Activated CD4-positive, alpha-beta memory T cell treated with anti-CD3 and anti-CD28 coated beads for 36 hours (primary cell): Measurements from ENCODE around the gene HOMER3. TPM values are rescaled to one million over a fixed set of nuclear protein-coding genes. Genes with fewer than 3 reads are reported as not detected.

ENCODE experiments used
- CTCF ChIA-PET: fragments of 350-600 bp; sonication (Branson Sonifier 250); formaldehyde crosslinking; loops from one replicate; lab custom pipeline; 2021; ENCODE audit warnings: antibody characterized with exemption, inconsistent platforms; lab: Charles Lee
- POLR2A ChIA-PET: fragments of 350-600 bp; sonication (Branson Sonifier 250); formaldehyde crosslinking; loops from one replicate; lab custom pipeline; 2021; ENCODE audit warnings: antibody characterized with exemption; lab: Charles Lee
- DNase-seq: peaks from one replicate; pipeline ENCODE4 v3.0.0-alpha.2; 2020
- H3K27ac Mint-ChIP-seq: one replicate; pipeline ENCODE4 v1.8.0; 2021; ENCODE audit warnings: mixed read lengths
- H3K27me3 Mint-ChIP-seq: one replicate; pipeline ENCODE4 v1.8.0; 2021; ENCODE audit warnings: mixed read lengths
- H3K36me3 Mint-ChIP-seq: one replicate; pipeline ENCODE4 v1.8.0; 2021; ENCODE audit warnings: mixed read lengths
- H3K4me1 Mint-ChIP-seq: one replicate; pipeline ENCODE4 v1.8.0; 2021; ENCODE audit warnings: low read depth, mixed read lengths
- H3K4me3 Mint-ChIP-seq: one replicate; pipeline ENCODE4 v1.8.0; 2021; ENCODE audit warnings: mild to moderate bottlenecking, mixed read lengths
- H3K9me3 Mint-ChIP-seq: one replicate; pipeline ENCODE4 v1.8.0; 2021; ENCODE audit warnings: mixed read lengths
- intact Hi-C: fragments of 100-400 bp; cut with micrococcal nuclease; formaldehyde crosslinking; loops from one replicate; pipeline ENCODE4 v1.15.1; 2023
- total RNA-seq, 2 experiments: library from RNA; stranded (reverse); gene quantifications; one replicate each; pipeline ENCODE4 v1.2.3, GENCODE V29; 2021

Gene HOMER3
- total RNA-seq, 2 experiments from 2014 or later, result 0.77 to 1.2 TPM

- ChIA-PET CTCF (interaction anchor here (1.0 to 1.6 kb wide), 2 partner anchors 23 to 49 kb away, joined by 3 read pairs; partner anchors contain the start of genes COPE and DDX49), POLR2A (no interaction called here)
- Mint-ChIP-seq H3K27me3 (peaks cover 23% of the 10 kb centered on the region), H3K4me3 (no peak within 1 kb of the TSS), H3K4me1 (peaks cover 5% of the 10 kb centered on the region), H3K36me3 (peaks cover 7% of the 10 kb centered on the region), H3K27ac (no peak within 1 kb of the TSS), H3K9me3 (no peaks in the 10 kb centered on the region)
- intact Hi-C loops, result no loop called here
- no peak for DNase-seq
Observed at GRCh38 chr19:18895824-18896341, 45.1 kb downstream of the HOMER3 start, which contains the start of gene CERS1. CERS1 (minus strand) TSS chr19:18896158; CDS start chr19:18896072, 86 bp downstream.

GRCh38 chr19:18895038-18895823 is 45.8 kb downstream of the HOMER3 start:
- Mint-ChIP-seq H3K9me3 (no peaks in the 10 kb centered on the region), H3K4me3 (no peak overlapping the region), H3K27ac (no peak overlapping the region), H3K36me3 (peaks cover 4% of the 10 kb centered on the region), H3K27me3 (peaks cover 23% of the 10 kb centered on the region), H3K4me1 (peaks cover 5% of the 10 kb centered on the region)
- intact Hi-C loops, result no loop called here
- ChIA-PET POLR2A (no interaction called here), CTCF (interaction anchor here (1.6 kb wide), 1 partner anchor 24 kb away, joined by 3 read pairs; the partner anchor contains the start of genes COPE and DDX49)
- DNase-seq, result peak; percentile 29

- ChIA-PET POLR2A (no interaction called here), CTCF (no interaction called here)
- H3K27me3 Mint-ChIP-seq, result peaks cover 23% of the 10 kb centered on the region
- intact Hi-C loops, result no loop called here
- DNase-seq, result no peak
- no peak overlapping the region for H3K4me3 Mint-ChIP-seq
- H3K9me3 Mint-ChIP-seq, result no peaks in the 10 kb centered on the region
- no peaks in the 10 kb centered on the region for H3K36me3 Mint-ChIP-seq
- peaks cover 5% of the 10 kb centered on the region for H3K4me1 Mint-ChIP-seq
- H3K27ac Mint-ChIP-seq, result no peak overlapping the region
Observed at GRCh38 chr19:18894254-18895037, 46.6 kb downstream of the HOMER3 start.

- no peak overlapping the region for H3K27ac Mint-ChIP-seq
- peaks cover 5% of the 10 kb centered on the region for H3K4me1 Mint-ChIP-seq
- CTCF ChIA-PET, result no interaction called here
- no peaks in the 10 kb centered on the region for H3K9me3 Mint-ChIP-seq
- H3K4me3 Mint-ChIP-seq, result no peak overlapping the region
- intact Hi-C loops, result no loop called here
- DNase-seq, result no peak
- H3K27me3 Mint-ChIP-seq, result peaks cover 23% of the 10 kb centered on the region
- H3K36me3 Mint-ChIP-seq, result no peaks in the 10 kb centered on the region
- POLR2A ChIA-PET, result no interaction called here
Observed at GRCh38 chr19:18893587-18894253, 47.3 kb downstream of the HOMER3 start.

GRCh38 chr19:18889949-18890745 is 50.9 kb downstream of the HOMER3 start:
- no peak overlapping the region for H3K4me3 Mint-ChIP-seq
- POLR2A ChIA-PET, result no interaction called here
- H3K4me1 Mint-ChIP-seq, result no peaks in the 10 kb centered on the region
- intact Hi-C loops, result no loop called here
- no peaks in the 10 kb centered on the region for H3K36me3 Mint-ChIP-seq
- no peak for DNase-seq
- CTCF ChIA-PET, result no interaction called here
- H3K27me3 Mint-ChIP-seq, result peaks cover 9% of the 10 kb centered on the region
- H3K9me3 Mint-ChIP-seq, result no peaks in the 10 kb centered on the region
- H3K27ac Mint-ChIP-seq, result no peak overlapping the region

GRCh38 chr19:18886972-18887371 is 54.0 kb downstream of the HOMER3 start:
- Mint-ChIP-seq H3K9me3 (no peaks in the 10 kb centered on the region), H3K36me3 (no peaks in the 10 kb centered on the region), H3K27ac (no peak overlapping the region), H3K4me3 (no peak overlapping the region), H3K4me1 (no peaks in the 10 kb centered on the region), H3K27me3 (no peaks in the 10 kb centered on the region)
- intact Hi-C loops, result no loop called here
- ChIA-PET CTCF (no interaction called here), POLR2A (no interaction called here)
- DNase-seq, result no peak

GRCh38 chr19:18883526-18884304 is 57.3 kb downstream of the HOMER3 start:
- ChIA-PET POLR2A (no interaction called here), CTCF (interaction anchor here (1.1 kb wide), 1 partner anchor 17 kb away, joined by 4 read pairs; no protein-coding TSS in a partner anchor)
- no peaks in the 10 kb centered on the region for H3K4me1 Mint-ChIP-seq
- H3K4me3 Mint-ChIP-seq, result no peak overlapping the region
- H3K27ac Mint-ChIP-seq, result no peak overlapping the region
- no peaks in the 10 kb centered on the region for H3K27me3 Mint-ChIP-seq
- H3K36me3 Mint-ChIP-seq, result no peaks in the 10 kb centered on the region
- intact Hi-C loops, result no loop called here
- DNase-seq, result no peak
- no peaks in the 10 kb centered on the region for H3K9me3 Mint-ChIP-seq

- no peak for DNase-seq
- ChIA-PET POLR2A (no interaction called here), CTCF (interaction anchor here (0.9 kb wide), 1 partner anchor 15 kb away, joined by 3 read pairs; no protein-coding TSS in a partner anchor)
- peaks cover 3% of the 10 kb centered on the region for H3K9me3 Mint-ChIP-seq
- H3K27ac Mint-ChIP-seq, result no peak overlapping the region
- no peaks in the 10 kb centered on the region for H3K27me3 Mint-ChIP-seq
- no peak overlapping the region for H3K4me3 Mint-ChIP-seq
- H3K4me1 Mint-ChIP-seq, result no peaks in the 10 kb centered on the region
- no peaks in the 10 kb centered on the region for H3K36me3 Mint-ChIP-seq
- intact Hi-C loops, result no loop called here
Observed at GRCh38 chr19:18881491-18881890, 59.5 kb downstream of the HOMER3 start.

GRCh38 chr19:18879579-18880373 is 61.2 kb downstream of the HOMER3 start:
- Mint-ChIP-seq H3K4me3 (no peak overlapping the region), H3K27ac (no peak overlapping the region), H3K9me3 (peaks cover 3% of the 10 kb centered on the region), H3K27me3 (no peaks in the 10 kb centered on the region), H3K4me1 (no peaks in the 10 kb centered on the region), H3K36me3 (no peaks in the 10 kb centered on the region)
- peak; percentile 41 for DNase-seq
- POLR2A ChIA-PET, result no interaction called here
- intact Hi-C loops, result no loop called here
- CTCF ChIA-PET, result interaction anchor here (1.2 kb wide), 1 partner anchor 33 kb away, joined by 4 read pairs; no protein-coding TSS in a partner anchor
